Lower lobe of right lung (tissue), 2 donors: ENCODE data around the gene CCL1. TPM values are rescaled to one million over a fixed set of nuclear protein-coding genes. Genes with fewer than 3 reads are reported as not detected.

Experiments used
- ATAC-seq, 2 donors: fragments of 200-7000 bp; cut with Tn5 transposase; one replicate each; pipeline ENCODE4 v1.9.1; 2020 to 2022; ENCODE audit warnings: mild to moderate bottlenecking in 2 of 2, moderate library complexity in 2 of 2
- DNase-seq: peaks from one replicate; pipeline ENCODE4 v3.0.0-alpha.2; 2020
- H3K27ac ChIP-seq: fragments of 200-600 bp; one replicate; pipeline ENCODE4 v1.8.0; 2022
- H3K27me3 ChIP-seq: fragments of 200-600 bp; one replicate; pipeline ENCODE4 v1.8.0; 2022; ENCODE audit warnings: low read depth
- H3K36me3 ChIP-seq: fragments of 200-600 bp; one replicate; pipeline ENCODE4 v1.8.0; 2022; ENCODE audit warnings: mild to moderate bottlenecking
- H3K4me1 ChIP-seq: fragments of 200-600 bp; one replicate; pipeline ENCODE4 v1.8.0; 2022
- H3K4me3 ChIP-seq: fragments of 200-600 bp; one replicate; pipeline ENCODE4 v1.8.0; 2022; ENCODE audit warnings: mild to moderate bottlenecking
- H3K9me3 ChIP-seq: fragments of 200-600 bp; one replicate; pipeline ENCODE4 v1.8.0; 2022
- CTCF ChIP-seq: fragments of 200-600 bp; IDR thresholded peaks from one replicate; pipeline ENCODE4 v1.8.0; 2022; ENCODE audit warnings: antibody characterized with exemption, mild to moderate bottlenecking
- intact Hi-C: fragments of 100-400 bp; cut with DNase I; formaldehyde crosslinking; loops from one replicate; pipeline ENCODE4 v1.11.0; 2022
- long read RNA-seq: library from polyadenylated mRNA; unstranded; transcript quantifications from one replicate; pipeline ENCODE4 v2.0.0, GENCODE V29; 2021
- total RNA-seq: library from RNA; stranded (reverse); fragmentation: NEBNext Ultra II Directional; extraction: Animal tissue kit (Norgen Biotek cat#: 25700); gene quantifications from one replicate; pipeline ENCODE4 v1.2.1, GENCODE V29; 2021
- donor health status: DM: no; HTN: yes; CAD: no; lungs with severe emphysema.

The CCL1 gene
- total RNA-seq: not detected
- long read RNA-seq: 0 reads

GRCh38 chr17:34363183-34363661 lies at the start of gene CCL1:
TSS of gene CCL1 (minus strand) at chr17:34363233. CDS start at chr17:34363161, 72 bp downstream.
- Histone ChIP-seq H3K36me3 (no peaks in the 10 kb centered on the region), H3K4me3 (no peak within 1 kb of the TSS), H3K27ac (no peak within 1 kb of the TSS), H3K9me3 (no peaks in the 10 kb centered on the region), H3K27me3 (peaks cover 15% of the 10 kb centered on the region), H3K4me1 (peaks cover 4% of the 10 kb centered on the region)
- DNase-seq (no peak), ATAC-seq (no peak)
- TF ChIP-seq CTCF: no peak
- intact Hi-C loops: loop anchor here (5.0 kb wide), 1 partner anchor 166 kb away; no protein-coding TSS in a partner anchor

GRCh38 chr17:34412534-34412933 lies 49.5 kb upstream of the CCL1 start:
- H3K4me1 ChIP-seq: no peaks in the 10 kb centered on the region
- no peak overlapping the region for H3K27ac ChIP-seq
- no peaks in the 10 kb centered on the region for H3K9me3 ChIP-seq
- H3K4me3 ChIP-seq: no peak overlapping the region
- no peak for TF ChIP-seq CTCF
- DNase-seq: no peak
- H3K27me3 ChIP-seq: peaks cover 16% of the 10 kb centered on the region
- intact Hi-C loops: no loop called here
- H3K36me3 ChIP-seq: no peaks in the 10 kb centered on the region
- ATAC-seq: no peak

GRCh38 chr17:34411646-34412421 lies 48.8 kb upstream of the CCL1 start:
- TF ChIP-seq CTCF: no peak
- no peaks in the 10 kb centered on the region for H3K36me3 ChIP-seq
- peaks cover 19% of the 10 kb centered on the region for H3K27me3 ChIP-seq
- no peak overlapping the region for H3K4me3 ChIP-seq
- no peaks in the 10 kb centered on the region for H3K9me3 ChIP-seq
- intact Hi-C loops: no loop called here
- no peaks in the 10 kb centered on the region for H3K4me1 ChIP-seq
- no peak overlapping the region for H3K27ac ChIP-seq
- no peak for DNase-seq
- no peak for ATAC-seq

GRCh38 chr17:34409352-34409751 lies 46.3 kb upstream of the CCL1 start:
- H3K27ac ChIP-seq: no peak overlapping the region
- DNase-seq (no peak), ATAC-seq (no peak)
- intact Hi-C loops: no loop called here
- no peaks in the 10 kb centered on the region for H3K36me3 ChIP-seq
- H3K27me3 ChIP-seq: peaks cover 17% of the 10 kb centered on the region
- H3K4me1 ChIP-seq: no peaks in the 10 kb centered on the region
- no peak overlapping the region for H3K4me3 ChIP-seq
- no peaks in the 10 kb centered on the region for H3K9me3 ChIP-seq
- TF ChIP-seq CTCF: no peak

- H3K27me3 ChIP-seq: peaks cover 17% of the 10 kb centered on the region
- no peak overlapping the region for H3K4me3 ChIP-seq
- no peaks in the 10 kb centered on the region for H3K9me3 ChIP-seq
- TF ChIP-seq CTCF: no peak
- DNase-seq (no peak), ATAC-seq (no peak)
- intact Hi-C loops: no loop called here
- no peaks in the 10 kb centered on the region for H3K36me3 ChIP-seq
- H3K27ac ChIP-seq: no peak overlapping the region
- H3K4me1 ChIP-seq: no peaks in the 10 kb centered on the region
These were observed 45.4 kb upstream of the CCL1 start for GRCh38 chr17:34408439-34408838.
